ENCODE data around the gene CABLES2.
"Not testable (repeated sequence)": the region's sequence is repeated elsewhere in the genome, so short reads cannot be mapped to it uniquely, and the experiment has no call there.

The CABLES2 gene

DNA sequence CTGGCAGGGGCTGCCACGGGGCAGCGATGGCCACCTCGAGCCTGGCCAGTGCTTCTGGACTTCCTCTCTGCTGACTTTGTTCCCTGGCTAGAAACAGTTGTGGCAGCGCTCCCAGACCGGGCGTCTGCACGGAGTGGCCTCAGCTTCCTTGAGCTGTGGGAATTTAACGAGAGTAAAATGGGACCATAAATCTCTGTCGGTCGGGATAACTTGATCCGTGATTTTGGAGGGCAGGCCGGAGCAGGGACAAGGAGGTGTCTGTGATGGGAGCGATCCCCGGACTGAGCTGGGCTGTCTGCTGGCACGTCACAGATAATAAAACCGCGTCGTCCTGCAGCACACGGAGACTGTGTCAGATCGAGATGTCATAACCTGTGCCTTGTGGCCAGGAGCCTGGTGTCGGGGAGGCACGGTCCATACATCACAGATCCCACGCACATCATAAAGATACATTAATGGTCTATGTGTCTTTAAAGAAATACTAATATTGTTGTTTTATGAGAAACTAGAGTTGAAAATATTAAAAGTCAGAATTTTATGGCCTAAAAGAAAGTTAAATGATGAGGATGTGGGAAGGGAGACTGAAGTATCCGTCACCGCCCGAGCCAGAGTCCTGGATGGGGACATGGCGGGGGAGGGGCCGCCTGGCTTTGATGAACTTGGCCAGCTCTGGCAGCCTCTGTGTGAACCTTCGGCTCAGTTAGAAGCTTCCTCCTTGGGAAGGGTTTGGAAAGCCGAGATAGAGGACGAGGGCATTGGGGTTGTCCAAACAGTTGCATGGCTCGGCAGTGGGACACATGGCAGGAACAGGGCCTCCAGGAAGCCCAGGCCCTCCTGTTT lies 26.8 kb upstream of the CABLES2 start:
- FAIRE-seq: no peak

GRCh38 chr20:62430866-62431447 lies 23.9 kb upstream of the CABLES2 start:
- no peak for FAIRE-seq

DNA sequence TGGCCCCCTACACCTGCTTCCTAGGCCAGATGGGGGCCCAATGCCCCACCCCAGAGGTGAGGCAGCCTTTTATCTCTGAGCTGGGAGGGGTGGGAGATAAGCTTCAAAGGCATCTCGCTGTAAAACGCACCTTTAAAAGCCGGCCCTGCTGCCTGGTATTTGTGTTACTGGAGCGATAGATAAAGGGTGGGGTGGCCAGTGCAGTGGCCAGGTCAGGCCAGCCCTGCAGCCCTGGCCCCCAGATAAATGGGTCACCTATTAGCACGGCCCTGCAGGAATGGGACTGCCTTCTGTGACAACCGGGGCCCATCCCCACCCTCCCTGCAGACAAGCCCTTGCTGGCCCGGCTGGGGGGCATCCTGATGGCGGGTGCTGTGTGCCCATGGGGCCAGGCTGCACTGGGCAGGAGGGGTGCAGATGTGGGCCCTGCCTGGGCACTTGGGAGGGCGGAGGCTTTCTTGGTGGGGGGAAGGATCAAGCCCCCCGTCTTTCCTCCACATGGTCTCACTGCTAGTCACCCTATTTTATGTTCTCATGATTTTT lies 23.3 kb upstream of the CABLES2 start:
- no peak for FAIRE-seq

GRCh38 chr20:62429455-62430310 lies 22.6 kb upstream of the CABLES2 start:
- FAIRE-seq: no peak

DNA sequence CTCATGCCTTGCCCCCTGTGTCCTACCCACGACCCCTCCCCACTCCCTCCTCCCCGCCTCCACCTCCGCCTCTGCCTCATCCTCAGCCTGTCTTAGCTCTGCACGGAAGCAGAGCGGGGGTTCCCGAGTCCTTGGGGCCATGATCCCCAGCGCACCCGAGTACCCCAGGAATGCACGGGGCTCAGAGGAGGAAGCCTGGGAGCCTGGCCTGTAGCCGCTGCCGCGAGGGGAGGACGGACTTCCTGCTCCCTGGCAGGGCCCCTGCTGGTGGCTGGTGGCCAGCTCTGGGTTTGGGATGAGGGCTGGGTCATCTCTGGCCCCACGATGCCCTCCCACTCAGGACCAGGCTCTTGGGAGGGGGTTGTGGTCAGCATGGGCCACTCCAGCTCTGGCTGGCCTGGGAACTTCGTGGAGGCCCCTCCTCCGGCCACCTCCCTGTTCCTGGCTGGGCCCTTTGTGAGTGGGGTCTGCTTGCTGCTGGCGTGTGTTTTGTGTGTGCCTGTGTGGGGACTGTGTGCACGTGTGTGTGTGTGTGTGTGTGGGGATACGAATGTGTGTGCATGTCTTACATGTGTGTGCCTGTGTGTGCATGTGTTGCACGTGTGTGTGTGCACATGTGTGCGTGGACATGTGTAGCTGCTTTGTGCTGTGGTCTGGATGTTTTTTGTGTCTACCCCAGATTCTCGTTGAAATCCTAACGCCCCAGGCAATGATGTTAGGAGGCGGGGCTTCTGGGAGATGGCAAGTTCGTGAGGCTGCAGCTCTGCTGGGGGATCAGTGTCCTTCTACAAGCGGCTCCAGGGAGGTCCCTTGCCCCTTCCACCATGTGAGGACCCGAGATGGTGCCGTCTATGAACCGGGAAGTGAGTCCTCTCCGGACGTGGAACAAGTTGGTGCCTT lies 21.6 kb upstream of the CABLES2 start:
- FAIRE-seq: no peak

- FAIRE-seq: no peak
Measured at GRCh38 chr20:62428002-62428372, 20.9 kb upstream of the CABLES2 start.

DNA sequence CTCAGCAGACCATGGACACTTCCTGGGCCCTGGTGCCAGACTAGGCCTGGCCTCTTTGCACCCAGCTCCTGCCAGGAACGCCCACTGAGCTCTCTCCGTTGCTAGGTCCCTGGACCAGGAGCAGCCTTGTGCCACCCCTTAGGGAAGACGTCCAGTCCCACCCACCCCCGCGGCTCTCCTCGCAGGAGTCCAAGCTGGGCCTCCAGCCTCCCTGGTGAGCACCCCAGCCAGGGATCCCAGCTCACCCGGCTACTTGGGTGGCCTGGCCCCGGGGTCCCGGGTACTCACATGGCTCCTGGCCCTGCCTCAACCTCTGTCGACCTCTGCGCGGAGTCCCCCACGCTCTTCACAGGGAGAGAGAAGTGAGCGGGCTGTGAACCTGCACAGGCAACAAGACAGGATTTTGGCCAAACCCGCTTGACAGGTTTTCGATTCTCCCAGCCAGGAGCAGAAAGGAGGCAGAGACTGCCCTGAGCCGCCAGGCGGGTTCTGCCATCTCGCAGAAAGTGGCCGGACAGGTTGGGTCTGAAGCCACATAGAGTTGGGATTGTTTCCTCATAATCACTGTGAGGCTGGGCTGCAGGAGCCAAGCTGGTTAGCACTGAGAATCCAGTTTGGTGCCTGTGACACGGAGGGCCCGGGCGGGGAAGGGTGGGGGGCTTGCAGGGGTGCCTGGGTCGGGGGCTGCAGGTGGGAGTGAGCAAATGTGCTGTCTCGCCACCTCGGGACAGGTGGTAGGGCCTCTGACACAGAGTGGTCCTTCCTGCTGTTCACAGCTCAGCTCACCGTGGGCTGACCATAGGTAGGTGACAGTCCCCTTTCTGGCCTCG lies 20.3 kb upstream of the CABLES2 start, which contains the start of gene RBBP8NL:
RBBP8NL (minus strand) TSS at position 368 of the 830 bp plus-strand sequence. CDS start 7,892 bp downstream, outside the sequence.
- no peak for FAIRE-seq

GRCh38 chr20:62426699-62427131 lies 19.6 kb upstream of the CABLES2 start:
- no peak for FAIRE-seq

- not testable (repeated sequence) for FAIRE-seq
Measured at GRCh38 chr20:62426059-62426348, 18.9 kb upstream of the CABLES2 start.

GRCh38 chr20:62425281-62426058 lies 18.4 kb upstream of the CABLES2 start:
- no peak for FAIRE-seq

DNA sequence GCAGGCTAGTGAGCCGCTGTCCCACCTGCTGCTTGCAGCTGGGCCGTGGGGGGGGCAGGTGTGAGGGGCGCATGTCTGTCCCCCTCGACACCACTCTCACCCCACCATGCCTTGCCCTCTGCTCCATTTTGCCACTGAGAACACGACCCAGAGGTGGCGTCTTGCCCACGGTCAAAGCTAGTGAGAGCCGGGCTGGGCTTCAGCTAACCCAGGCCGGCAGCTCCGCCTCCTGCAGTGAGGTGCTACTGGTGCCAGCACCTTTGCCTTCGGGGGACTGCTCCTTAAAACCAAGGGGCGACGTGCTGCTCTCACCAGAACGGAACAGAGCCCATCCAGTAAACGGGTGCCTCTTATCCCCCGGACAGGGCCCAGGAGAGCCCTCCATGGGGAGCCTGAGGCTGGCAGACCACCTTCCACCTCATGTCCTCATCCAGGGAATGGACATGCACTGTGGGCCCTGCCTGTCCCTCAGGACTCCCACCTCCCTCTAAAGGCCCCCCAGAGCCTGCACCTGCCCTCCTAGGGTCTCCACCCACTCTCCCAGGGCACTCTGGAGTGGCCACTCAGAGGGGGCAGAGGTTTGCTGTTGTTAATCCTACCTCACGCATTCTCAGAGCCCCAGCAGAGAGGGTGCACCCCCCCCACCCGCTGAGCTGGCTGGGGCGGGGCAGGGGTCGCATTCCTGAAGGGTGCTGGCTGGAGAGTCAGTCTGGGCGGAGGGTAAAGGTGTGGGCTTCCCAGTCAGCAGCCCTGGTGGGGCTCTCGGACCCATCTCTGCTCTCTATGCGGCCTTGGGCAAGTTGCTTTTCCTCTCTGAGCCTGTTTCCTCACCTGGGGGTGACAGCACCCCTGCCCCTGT lies 17.4 kb upstream of the CABLES2 start:
- no peak for FAIRE-seq

DNA sequence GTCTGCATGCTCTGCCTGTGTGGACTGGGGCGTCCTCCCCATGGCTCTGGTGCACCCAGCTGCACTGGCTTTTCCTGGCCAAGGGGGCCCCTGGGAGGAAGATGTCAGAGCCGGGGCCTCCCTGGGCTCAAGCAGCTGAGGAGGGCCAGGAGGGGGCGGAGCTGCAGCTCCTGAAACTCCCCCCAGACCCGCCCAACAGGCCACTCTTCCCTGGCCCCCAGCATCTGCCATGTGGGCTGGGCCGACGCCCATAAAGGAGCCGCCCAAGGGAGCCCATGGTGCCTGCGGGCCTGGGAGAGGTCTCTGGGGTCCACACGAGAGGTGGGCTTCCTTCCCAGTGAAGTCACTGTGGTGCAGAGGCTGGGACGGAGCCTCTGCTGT lies 16.2 kb upstream of the CABLES2 start:
- FAIRE-seq: no peak

GRCh38 chr20:62422636-62423325 lies 15.7 kb upstream of the CABLES2 start:
- FAIRE-seq: no peak

- no peak for FAIRE-seq
Measured at GRCh38 chr20:62421716-62421990, 14.6 kb upstream of the CABLES2 start.

GRCh38 chr20:62420846-62421715 lies 14.0 kb upstream of the CABLES2 start:
- FAIRE-seq: no peak

- no peak for FAIRE-seq
Measured at GRCh38 chr20:62419759-62420158, 12.7 kb upstream of the CABLES2 start.

DNA sequence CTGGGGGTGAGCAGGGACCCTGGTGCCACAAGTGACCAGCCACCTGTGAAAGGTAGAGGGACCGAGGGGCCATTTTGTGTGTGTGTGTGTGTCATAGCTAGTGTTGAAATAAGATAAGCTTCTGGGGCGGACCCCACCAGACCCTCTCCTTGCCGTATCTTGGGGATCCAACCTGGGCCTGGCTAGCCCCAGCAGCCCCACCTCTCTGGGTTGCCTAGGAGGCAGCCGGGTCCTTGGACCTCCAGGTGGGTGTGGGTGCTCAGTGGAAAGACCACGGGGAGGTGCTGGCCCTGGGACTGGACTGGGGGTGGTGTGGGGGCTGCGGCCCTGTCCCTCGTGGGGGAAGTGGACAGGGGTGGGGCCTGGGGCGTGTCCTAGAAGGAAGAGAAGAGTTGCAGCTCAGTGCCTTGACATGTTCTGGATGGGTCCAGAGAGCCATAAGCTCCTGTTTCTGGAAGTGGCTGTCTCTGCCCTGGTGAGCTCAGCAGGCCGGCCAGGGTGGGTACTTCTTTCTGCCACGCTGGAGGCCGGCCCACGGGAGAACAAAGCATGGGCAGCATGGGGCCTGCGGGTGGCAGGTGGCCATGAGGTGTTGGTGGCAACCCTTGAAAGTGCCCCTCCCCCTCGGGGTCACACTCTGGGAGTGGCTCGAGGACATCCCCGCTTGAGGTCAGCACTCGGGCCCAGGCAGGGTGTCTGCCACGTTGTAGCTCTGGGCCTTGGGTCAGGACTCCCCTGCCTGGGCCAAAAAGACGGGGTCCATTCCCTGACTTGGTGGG lies 11.8 kb upstream of the CABLES2 start:
- FAIRE-seq: no peak

Data from islet of Langerhans (tissue), 1 donor.